Stimulated activated naive B cell treated with anti-CD40 and anti-IgM and Interleukin-4, amounts not matched to agents 10 μg/mL and 1 μg/mL and 100 μg/mL, for 72 hours (primary cell): ENCODE data around the gene SH3PXD2B.

Source experiments
- ATAC-seq, 2 donors: fragments of 150-1000 bp; cut with Tn5 transposase; replicated peaks; 2 replicates each; pipeline ENCODE4 v1.10.0; 2021; ENCODE audit warnings: moderate library complexity in 1 of 2
- DNase-seq: peaks from one replicate; pipeline ENCODE4 v3.0.0; 2021
- H3K27ac Mint-ChIP-seq: one replicate; pipeline ENCODE4 v1.8.0; 2022; ENCODE audit warnings: mild to moderate bottlenecking, mixed read lengths
- H3K27me3 Mint-ChIP-seq, 2 donors: one replicate each; pipeline ENCODE4 v1.8.0; 2022; ENCODE audit warnings: mixed read lengths in 2 of 2
- H3K36me3 Mint-ChIP-seq, 2 donors: one replicate each; pipeline ENCODE4 v1.8.0; 2022; ENCODE audit warnings: mixed read lengths in 2 of 2, mild to moderate bottlenecking in 1 of 2
- H3K4me1 Mint-ChIP-seq, 2 donors: one replicate each; pipeline ENCODE4 v1.8.0; 2022; ENCODE audit warnings: mixed read lengths in 2 of 2, mild to moderate bottlenecking in 1 of 2
- H3K4me3 Mint-ChIP-seq, 2 donors: one replicate each; pipeline ENCODE4 v1.8.0; 2022; ENCODE audit warnings: mild to moderate bottlenecking in 2 of 2, mixed read lengths in 2 of 2, moderate library complexity in 1 of 2
- H3K9me3 Mint-ChIP-seq, 2 donors: one replicate each; pipeline ENCODE4 v1.8.0; 2022; ENCODE audit warnings: mixed read lengths in 2 of 2, mild to moderate bottlenecking in 1 of 2

SH3PXD2B gene

GRCh38 chr5:172443441-172444109 is 10.8 kb downstream of the SH3PXD2B start:
- DNase-seq (no peak), ATAC-seq (peak; percentile 50 to 52)
- Mint-ChIP-seq H3K36me3 (no peaks in the 10 kb centered on the region), H3K9me3 (no peaks in the 10 kb centered on the region), H3K27ac (peak overlapping the region; percentile 6), H3K4me3 (no peak overlapping the region), H3K4me1 (peaks cover 6% of the 10 kb centered on the region in 2 donors), H3K27me3 (peaks cover 26 to 30% of the 10 kb centered on the region in 2 donors)

GRCh38 chr5:172442592-172442991 is 11.7 kb downstream of the SH3PXD2B start:
- ATAC-seq (no peak), DNase-seq (no peak)
- Mint-ChIP-seq H3K27me3 (peaks cover 30 to 34% of the 10 kb centered on the region in 2 donors), H3K27ac (no peak overlapping the region), H3K36me3 (no peaks in the 10 kb centered on the region), H3K4me3 (no peak overlapping the region), H3K4me1 (peaks cover 6% of the 10 kb centered on the region in 2 donors), H3K9me3 (no peaks in the 10 kb centered on the region)

- peaks cover 28 to 35% of the 10 kb centered on the region in 2 donors for H3K27me3 Mint-ChIP-seq
- no peak for DNase-seq
Measured at GRCh38 chr5:172441262-172441751, 13.0 kb downstream of the SH3PXD2B start.

GRCh38 chr5:172440486-172440885 is 13.8 kb downstream of the SH3PXD2B start:
- Mint-ChIP-seq H3K9me3 (no peaks in the 10 kb centered on the region), H3K36me3 (no peaks in the 10 kb centered on the region), H3K27me3 (peaks cover 25 to 35% of the 10 kb centered on the region in 2 donors), H3K4me3 (no peak overlapping the region), H3K4me1 (peaks cover 6% of the 10 kb centered on the region in 2 donors), H3K27ac (no peak overlapping the region)
- ATAC-seq (no peak), DNase-seq (no peak)

More at GRCh38 chr5:172441262-172441751, 13.0 kb downstream of the SH3PXD2B start:
- Mint-ChIP-seq H3K9me3 (no peaks in the 10 kb centered on the region), H3K4me3 (no peak overlapping the region), H3K4me1 (peaks cover 6% of the 10 kb centered on the region in 2 donors), H3K36me3 (no peaks in the 10 kb centered on the region), H3K27ac (no peak overlapping the region)
- ATAC-seq: no peak

GRCh38 chr5:172439785-172440477 is 14.4 kb downstream of the SH3PXD2B start:
- Mint-ChIP-seq H3K27me3 (peaks cover 19 to 35% of the 10 kb centered on the region in 2 donors), H3K27ac (no peak overlapping the region), H3K9me3 (no peaks in the 10 kb centered on the region), H3K4me3 (no peak overlapping the region), H3K36me3 (no peaks in the 10 kb centered on the region), H3K4me1 (peaks cover 5 to 6% of the 10 kb centered on the region in 2 donors)
- ATAC-seq (no peak), DNase-seq (no peak)

- no peak overlapping the region for H3K4me3 Mint-ChIP-seq
- ATAC-seq (no peak), DNase-seq (no peak)
- H3K9me3 Mint-ChIP-seq: no peaks in the 10 kb centered on the region
- peaks cover under 1 to 2% of the 10 kb centered on the region in 2 donors for H3K4me1 Mint-ChIP-seq
- no peaks in the 10 kb centered on the region for H3K36me3 Mint-ChIP-seq
- peaks cover 6 to 26% of the 10 kb centered on the region in 2 donors for H3K27me3 Mint-ChIP-seq
- no peak overlapping the region for H3K27ac Mint-ChIP-seq
Measured at GRCh38 chr5:172438319-172438668, 16.0 kb downstream of the SH3PXD2B start.

GRCh38 chr5:172437445-172438318 is 16.6 kb downstream of the SH3PXD2B start:
- ATAC-seq: no peak
- no peak overlapping the region for H3K4me3 Mint-ChIP-seq
- H3K27me3 Mint-ChIP-seq: peaks cover 4 to 22% of the 10 kb centered on the region in 2 donors
- no peaks in the 10 kb centered on the region for H3K36me3 Mint-ChIP-seq
- H3K4me1 Mint-ChIP-seq: no peaks in the 10 kb centered on the region
- no peak for DNase-seq
- H3K9me3 Mint-ChIP-seq: no peaks in the 10 kb centered on the region
- no peak overlapping the region for H3K27ac Mint-ChIP-seq

GRCh38 chr5:172436879-172437369 is 17.4 kb downstream of the SH3PXD2B start:
- Mint-ChIP-seq H3K27ac (no peak overlapping the region), H3K27me3 (peaks cover 4 to 22% of the 10 kb centered on the region in 2 donors), H3K4me3 (no peak overlapping the region), H3K4me1 (no peaks in the 10 kb centered on the region), H3K36me3 (no peaks in the 10 kb centered on the region), H3K9me3 (no peaks in the 10 kb centered on the region)
- DNase-seq (no peak), ATAC-seq (no peak)

- H3K27me3 Mint-ChIP-seq: peaks cover 4 to 22% of the 10 kb centered on the region in 2 donors
Measured at GRCh38 chr5:172436078-172436878, 18.0 kb downstream of the SH3PXD2B start.

GRCh38 chr5:172435362-172436077 is 18.8 kb downstream of the SH3PXD2B start:
- no peaks in the 10 kb centered on the region for H3K36me3 Mint-ChIP-seq
- no peak for DNase-seq

More at GRCh38 chr5:172436078-172436878, 18.0 kb downstream of the SH3PXD2B start:
- Mint-ChIP-seq H3K9me3 (no peaks in the 10 kb centered on the region), H3K4me3 (no peak overlapping the region), H3K4me1 (no peaks in the 10 kb centered on the region), H3K27ac (no peak overlapping the region), H3K36me3 (no peaks in the 10 kb centered on the region)
- ATAC-seq: no peak
- DNase-seq: no peak

GRCh38 chr5:172434251-172434650 is 20.1 kb downstream of the SH3PXD2B start:
- Mint-ChIP-seq H3K4me1 (no peaks in the 10 kb centered on the region), H3K4me3 (no peak overlapping the region), H3K27me3 (peaks cover 4 to 22% of the 10 kb centered on the region in 2 donors), H3K9me3 (no peaks in the 10 kb centered on the region), H3K36me3 (no peaks in the 10 kb centered on the region), H3K27ac (no peak overlapping the region)
- DNase-seq (no peak), ATAC-seq (no peak)

More at GRCh38 chr5:172435362-172436077, 18.8 kb downstream of the SH3PXD2B start:
- Mint-ChIP-seq H3K4me3 (no peak overlapping the region), H3K4me1 (no peaks in the 10 kb centered on the region), H3K9me3 (no peaks in the 10 kb centered on the region), H3K27me3 (peaks cover 4 to 22% of the 10 kb centered on the region in 2 donors), H3K27ac (no peak overlapping the region)
- no peak for ATAC-seq

GRCh38 chr5:172433513-172433912 is 20.8 kb downstream of the SH3PXD2B start:
- ATAC-seq: no peak
- Mint-ChIP-seq H3K4me3 (no peak overlapping the region), H3K27ac (no peak overlapping the region), H3K27me3 (peaks cover 4 to 22% of the 10 kb centered on the region in 2 donors), H3K9me3 (no peaks in the 10 kb centered on the region), H3K36me3 (no peaks in the 10 kb centered on the region), H3K4me1 (no peaks in the 10 kb centered on the region)
- DNase-seq: no peak

- Mint-ChIP-seq H3K4me3 (no peak overlapping the region), H3K27ac (no peak overlapping the region), H3K9me3 (no peaks in the 10 kb centered on the region), H3K27me3 (peaks cover 2 to 21% of the 10 kb centered on the region in 2 donors), H3K4me1 (no peaks in the 10 kb centered on the region), H3K36me3 (no peaks in the 10 kb centered on the region)
- no peak for ATAC-seq
- no peak for DNase-seq
Measured at GRCh38 chr5:172433071-172433470, 21.3 kb downstream of the SH3PXD2B start.
